Measurements from ENCODE around the gene ZNF138.
"Not testable (repeated sequence)": the region's sequence is repeated elsewhere in the genome, so short reads cannot be mapped to it uniquely, and the experiment has no call there.

The ZNF138 gene

GRCh38 chr7:64794171-64794844 is at the start of gene ZNF138:
ZNF138 (plus strand) TSS chr7:64794428; CDS start chr7:64794569, 141 bp downstream.
- Histone ChIP-seq H3K9me3 (ENCODE audit: control insufficient read depth, insufficient read depth, low read length) (no peaks in the 10 kb centered on the region), H3K27me3 (ENCODE audit: control insufficient read depth, insufficient read depth, low read length) (no peaks in the 10 kb centered on the region), H3K9ac (ENCODE audit: low read depth, low read length) (peak within 1 kb of the TSS; percentile 79), H3K36me3 (ENCODE audit: control insufficient read depth, insufficient read depth, low read length) (peaks cover 2% of the 10 kb centered on the region), H3K4me3 (ENCODE audit: low read depth, low read length) (peak within 1 kb of the TSS; percentile 95), H3K4me1 (ENCODE audit: control insufficient read depth, insufficient read depth, low read length) (no peaks in the 10 kb centered on the region)

GRCh38 chr7:64744680-64745079 is 49.5 kb upstream of the ZNF138 start:
- Histone ChIP-seq H3K9me3 (ENCODE audit: control insufficient read depth, insufficient read depth, low read length) (peaks cover 11% of the 10 kb centered on the region), H3K27me3 (ENCODE audit: control insufficient read depth, insufficient read depth, low read length) (no peaks in the 10 kb centered on the region), H3K9ac (ENCODE audit: low read depth, low read length) (no peak overlapping the region), H3K4me1 (ENCODE audit: control insufficient read depth, insufficient read depth, low read length) (no peaks in the 10 kb centered on the region), H3K36me3 (ENCODE audit: control insufficient read depth, insufficient read depth, low read length) (no peaks in the 10 kb centered on the region), H3K4me3 (ENCODE audit: low read depth, low read length) (no peak overlapping the region)

DNA sequence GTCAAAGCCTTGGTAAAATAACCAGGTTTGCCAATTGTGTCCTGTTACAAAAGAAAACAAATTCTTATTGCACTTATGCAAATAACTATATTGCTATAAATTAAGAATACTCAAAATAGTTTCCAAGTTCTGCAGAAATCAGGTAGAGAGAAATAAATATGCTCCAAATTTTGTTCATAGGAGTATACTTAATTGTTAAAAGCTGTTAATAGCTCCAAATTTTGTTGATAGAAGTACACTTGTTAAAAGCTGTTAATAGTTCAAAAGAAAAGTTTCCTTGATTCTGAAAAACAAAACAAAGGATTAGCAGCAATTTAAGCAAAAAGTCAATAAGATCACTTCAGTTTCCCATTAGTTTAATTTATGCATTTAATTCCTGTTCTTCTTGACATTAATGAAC is 46.4 kb upstream of the ZNF138 start:
- Histone ChIP-seq H3K27me3 (ENCODE audit: control insufficient read depth, insufficient read depth, low read length) (no peaks in the 10 kb centered on the region), H3K36me3 (ENCODE audit: control insufficient read depth, insufficient read depth, low read length) (no peaks in the 10 kb centered on the region), H3K9ac (ENCODE audit: low read depth, low read length) (no peak overlapping the region), H3K4me1 (ENCODE audit: control insufficient read depth, insufficient read depth, low read length) (no peaks in the 10 kb centered on the region), H3K9me3 (ENCODE audit: control insufficient read depth, insufficient read depth, low read length) (peaks cover 7% of the 10 kb centered on the region), H3K4me3 (ENCODE audit: low read depth, low read length) (no peak overlapping the region)

GRCh38 chr7:64753032-64753431 is 41.2 kb upstream of the ZNF138 start:
- Histone ChIP-seq H3K9me3 (ENCODE audit: control insufficient read depth, insufficient read depth, low read length) (no peaks in the 10 kb centered on the region), H3K4me3 (ENCODE audit: low read depth, low read length) (no peak overlapping the region), H3K27me3 (ENCODE audit: control insufficient read depth, insufficient read depth, low read length) (no peaks in the 10 kb centered on the region)

GRCh38 chr7:64755865-64756264 is 38.4 kb upstream of the ZNF138 start:
- H3K36me3 ChIP-seq (ENCODE audit: control insufficient read depth, insufficient read depth, low read length): no peaks in the 10 kb centered on the region
- H3K4me3 ChIP-seq (ENCODE audit: low read depth, low read length): no peak overlapping the region
- no peaks in the 10 kb centered on the region for H3K4me1 ChIP-seq (ENCODE audit: control insufficient read depth, insufficient read depth, low read length)
- H3K9me3 ChIP-seq (ENCODE audit: control insufficient read depth, insufficient read depth, low read length): no peaks in the 10 kb centered on the region
- H3K27me3 ChIP-seq (ENCODE audit: control insufficient read depth, insufficient read depth, low read length): no peaks in the 10 kb centered on the region
- H3K9ac ChIP-seq (ENCODE audit: low read depth, low read length): no peak overlapping the region

More at GRCh38 chr7:64753032-64753431, 41.2 kb upstream of the ZNF138 start:
- Histone ChIP-seq H3K9ac (ENCODE audit: low read depth, low read length) (no peak overlapping the region), H3K36me3 (ENCODE audit: control insufficient read depth, insufficient read depth, low read length) (no peaks in the 10 kb centered on the region), H3K4me1 (ENCODE audit: control insufficient read depth, insufficient read depth, low read length) (no peaks in the 10 kb centered on the region)

- Histone ChIP-seq H3K36me3 (ENCODE audit: control insufficient read depth, insufficient read depth, low read length) (no peaks in the 10 kb centered on the region), H3K9me3 (ENCODE audit: control insufficient read depth, insufficient read depth, low read length) (peaks cover 5% of the 10 kb centered on the region), H3K4me3 (ENCODE audit: low read depth, low read length) (no peak overlapping the region), H3K4me1 (ENCODE audit: control insufficient read depth, insufficient read depth, low read length) (no peaks in the 10 kb centered on the region), H3K9ac (ENCODE audit: low read depth, low read length) (no peak overlapping the region), H3K27me3 (ENCODE audit: control insufficient read depth, insufficient read depth, low read length) (no peaks in the 10 kb centered on the region)
These were observed 36.1 kb upstream of the ZNF138 start for GRCh38 chr7:64758151-64758550.

DNA sequence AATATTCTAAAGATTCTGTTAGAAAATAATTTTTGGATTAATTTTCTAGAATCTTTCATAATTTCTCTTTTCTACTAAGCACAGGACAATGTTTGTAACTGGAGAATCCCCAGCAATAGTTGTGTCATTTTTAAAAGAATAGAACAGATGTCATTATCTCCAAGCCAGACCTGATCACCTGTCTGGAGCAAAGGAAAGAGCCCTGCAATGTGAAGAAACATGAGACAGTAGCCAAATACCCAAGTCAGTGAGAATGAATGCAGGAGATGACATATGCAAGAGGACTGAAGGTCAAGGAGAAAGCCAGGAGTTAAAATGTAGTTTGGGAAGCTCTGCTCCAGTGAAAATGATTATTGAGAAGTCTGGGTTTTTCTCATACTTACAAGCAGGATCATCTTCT is 25.4 kb upstream of the ZNF138 start:
- Histone ChIP-seq H3K27me3 (ENCODE audit: control insufficient read depth, insufficient read depth, low read length) (no peaks in the 10 kb centered on the region), H3K9ac (ENCODE audit: low read depth, low read length) (no peak overlapping the region), H3K36me3 (ENCODE audit: control insufficient read depth, insufficient read depth, low read length) (no peaks in the 10 kb centered on the region), H3K9me3 (ENCODE audit: control insufficient read depth, insufficient read depth, low read length) (no peaks in the 10 kb centered on the region), H3K4me1 (ENCODE audit: control insufficient read depth, insufficient read depth, low read length) (no peaks in the 10 kb centered on the region), H3K4me3 (ENCODE audit: low read depth, low read length) (no peak overlapping the region)

- Histone ChIP-seq H3K9ac (ENCODE audit: low read depth, low read length) (no peak overlapping the region), H3K9me3 (ENCODE audit: control insufficient read depth, insufficient read depth, low read length) (peaks cover 3% of the 10 kb centered on the region), H3K36me3 (ENCODE audit: control insufficient read depth, insufficient read depth, low read length) (no peaks in the 10 kb centered on the region), H3K4me3 (ENCODE audit: low read depth, low read length) (no peak overlapping the region), H3K4me1 (ENCODE audit: control insufficient read depth, insufficient read depth, low read length) (no peaks in the 10 kb centered on the region), H3K27me3 (ENCODE audit: control insufficient read depth, insufficient read depth, low read length) (no peaks in the 10 kb centered on the region)
These were observed 19.9 kb upstream of the ZNF138 start for GRCh38 chr7:64774204-64774842.

GRCh38 chr7:64775289-64775688 is 18.9 kb upstream of the ZNF138 start:
- Histone ChIP-seq H3K9me3 (ENCODE audit: control insufficient read depth, insufficient read depth, low read length) (peaks cover 3% of the 10 kb centered on the region), H3K4me1 (ENCODE audit: control insufficient read depth, insufficient read depth, low read length) (no peaks in the 10 kb centered on the region), H3K27me3 (ENCODE audit: control insufficient read depth, insufficient read depth, low read length) (no peaks in the 10 kb centered on the region), H3K4me3 (ENCODE audit: low read depth, low read length) (no peak overlapping the region), H3K36me3 (ENCODE audit: control insufficient read depth, insufficient read depth, low read length) (no peaks in the 10 kb centered on the region), H3K9ac (ENCODE audit: low read depth, low read length) (no peak overlapping the region)

GRCh38 chr7:64784842-64785241 is 9.4 kb upstream of the ZNF138 start:
- H3K9me3 ChIP-seq (ENCODE audit: control insufficient read depth, insufficient read depth, low read length); H3K9ac ChIP-seq (ENCODE audit: low read depth, low read length); H3K4me3 ChIP-seq (ENCODE audit: low read depth, low read length); H3K27me3 ChIP-seq (ENCODE audit: control insufficient read depth, insufficient read depth, low read length); H3K4me1 ChIP-seq (ENCODE audit: control insufficient read depth, insufficient read depth, low read length); H3K36me3 ChIP-seq (ENCODE audit: control insufficient read depth, insufficient read depth, low read length): not testable (repeated sequence)

GRCh38 chr7:64787295-64787694 is 6.9 kb upstream of the ZNF138 start:
- Histone ChIP-seq H3K36me3 (ENCODE audit: control insufficient read depth, insufficient read depth, low read length) (no peaks in the 10 kb centered on the region), H3K4me3 (ENCODE audit: low read depth, low read length) (no peak overlapping the region), H3K9ac (ENCODE audit: low read depth, low read length) (no peak overlapping the region), H3K9me3 (ENCODE audit: control insufficient read depth, insufficient read depth, low read length) (no peaks in the 10 kb centered on the region), H3K4me1 (ENCODE audit: control insufficient read depth, insufficient read depth, low read length) (no peaks in the 10 kb centered on the region), H3K27me3 (ENCODE audit: control insufficient read depth, insufficient read depth, low read length) (no peaks in the 10 kb centered on the region)

GRCh38 chr7:64789241-64789640 is 5.0 kb upstream of the ZNF138 start:
- H3K9ac ChIP-seq (ENCODE audit: low read depth, low read length); H3K4me3 ChIP-seq (ENCODE audit: low read depth, low read length); H3K4me1 ChIP-seq (ENCODE audit: control insufficient read depth, insufficient read depth, low read length); H3K27me3 ChIP-seq (ENCODE audit: control insufficient read depth, insufficient read depth, low read length); H3K36me3 ChIP-seq (ENCODE audit: control insufficient read depth, insufficient read depth, low read length); H3K9me3 ChIP-seq (ENCODE audit: control insufficient read depth, insufficient read depth, low read length): not testable (repeated sequence)

Measured in iPS-15b (cell line).